22Rv1 (cell line): ENCODE results near the gene NDUFA13.

Source experiments
- ZFX ChIP-seq: fragments of 450-650 bp; IDR thresholded peaks from 2 replicates; pipeline ENCODE4 v1.6.1; 2017; ENCODE audit warnings: antibody characterized with exemption, borderline replicate concordance
- TF ChIP-seq, protein P1 (sequence below): fragments of 450-650 bp; IDR thresholded peaks from 2 replicates; pipeline ENCODE4 v1.5.1; 2017; ENCODE audit warnings: mild to moderate bottlenecking

DNA sequence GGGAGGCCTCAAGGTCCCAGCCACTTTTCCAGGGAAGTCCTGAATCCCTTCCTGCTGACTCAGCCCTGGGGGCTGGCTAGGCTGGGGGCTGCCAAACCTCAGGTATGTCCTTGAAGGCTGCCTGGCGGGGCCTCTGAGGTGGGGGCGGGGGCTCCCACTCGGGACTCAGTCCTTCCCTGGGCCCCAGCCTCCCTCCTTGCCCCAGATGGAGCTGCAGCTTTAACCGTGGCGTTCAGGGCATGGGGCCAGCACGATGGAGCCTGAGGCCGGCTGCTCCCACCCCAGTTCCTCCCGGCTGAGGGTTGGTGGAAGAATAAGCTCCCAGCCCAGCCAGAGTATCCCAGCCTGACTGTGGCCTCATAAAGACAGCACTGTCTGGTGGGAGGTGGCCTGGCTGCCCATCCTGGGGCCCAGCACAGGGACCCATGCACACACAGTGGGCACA, 34.5 kb downstream of the NDUFA13 start:
- TF ChIP-seq, protein P1, sequence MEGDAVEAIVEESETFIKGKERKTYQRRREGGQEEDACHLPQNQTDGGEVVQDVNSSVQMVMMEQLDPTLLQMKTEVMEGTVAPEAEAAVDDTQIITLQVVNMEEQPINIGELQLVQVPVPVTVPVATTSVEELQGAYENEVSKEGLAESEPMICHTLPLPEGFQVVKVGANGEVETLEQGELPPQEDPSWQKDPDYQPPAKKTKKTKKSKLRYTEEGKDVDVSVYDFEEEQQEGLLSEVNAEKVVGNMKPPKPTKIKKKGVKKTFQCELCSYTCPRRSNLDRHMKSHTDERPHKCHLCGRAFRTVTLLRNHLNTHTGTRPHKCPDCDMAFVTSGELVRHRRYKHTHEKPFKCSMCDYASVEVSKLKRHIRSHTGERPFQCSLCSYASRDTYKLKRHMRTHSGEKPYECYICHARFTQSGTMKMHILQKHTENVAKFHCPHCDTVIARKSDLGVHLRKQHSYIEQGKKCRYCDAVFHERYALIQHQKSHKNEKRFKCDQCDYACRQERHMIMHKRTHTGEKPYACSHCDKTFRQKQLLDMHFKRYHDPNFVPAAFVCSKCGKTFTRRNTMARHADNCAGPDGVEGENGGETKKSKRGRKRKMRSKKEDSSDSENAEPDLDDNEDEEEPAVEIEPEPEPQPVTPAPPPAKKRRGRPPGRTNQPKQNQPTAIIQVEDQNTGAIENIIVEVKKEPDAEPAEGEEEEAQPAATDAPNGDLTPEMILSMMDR: no peak
- no peak for TF ChIP-seq ZFX
